GM20431 (cell line): ENCODE measurements around the gene C11orf58.

Experiments
- in situ Hi-C: fragments of 300-500 bp; cut with MseI, MboI; formaldehyde crosslinking; loops from one replicate; pipeline ENCODE4 v1.15.0; 2020; ENCODE audit warnings: low sequenced_read_pairs; ENCODE audit not compliant: unreplicated experiment

Gene C11orf58

DNA sequence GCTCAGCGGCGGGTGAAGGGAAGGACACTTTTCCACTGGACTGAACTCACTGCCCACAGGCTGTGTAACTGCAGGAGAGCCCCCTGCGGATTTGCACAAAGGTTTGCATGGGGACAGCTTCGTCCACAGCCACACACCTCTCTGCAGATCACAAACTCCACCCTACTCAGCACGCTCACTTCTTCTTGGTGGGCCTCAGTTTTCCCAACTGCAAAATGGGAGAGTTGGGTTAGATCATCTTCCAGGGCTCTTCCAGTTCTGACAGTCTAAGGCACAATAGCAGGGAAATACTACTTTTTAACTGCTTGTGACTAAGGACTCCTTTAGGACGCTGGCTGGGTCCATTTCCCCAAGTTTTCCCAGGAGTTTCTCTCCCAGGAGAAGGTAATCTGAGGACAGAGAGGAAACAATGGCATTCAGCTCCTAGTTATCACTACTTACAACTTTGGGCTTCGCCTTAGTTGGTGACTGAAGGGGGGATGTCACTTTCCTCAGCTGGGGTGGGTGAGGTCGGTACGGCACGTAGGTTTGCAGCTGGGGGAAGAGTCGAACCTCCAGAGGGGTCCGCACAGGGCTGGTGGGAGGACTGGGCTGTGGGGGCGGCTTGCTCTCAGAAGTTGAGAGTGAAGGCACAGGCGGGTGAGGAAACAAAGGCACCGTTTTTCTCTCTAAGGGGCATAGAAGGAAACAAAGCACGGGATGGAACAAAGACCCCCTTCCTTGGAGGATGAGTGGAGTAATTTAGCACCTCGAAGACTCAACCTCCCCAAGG is 55.8 kb downstream of the C11orf58 start:
- in situ Hi-C loops: loop anchor here (25.0 kb wide), 1 partner anchor 718 kb away; no protein-coding TSS in a partner anchor

- in situ Hi-C loops: loop anchor here (25.0 kb wide), 1 partner anchor 717 kb away; no protein-coding TSS in a partner anchor
These were observed 56.7 kb downstream of the C11orf58 start for GRCh38 chr11:16795146-16795545.

GRCh38 chr11:16796311-16796710 is 57.9 kb downstream of the C11orf58 start:
- in situ Hi-C loops: loop anchor here (25.0 kb wide), 1 partner anchor 716 kb away; no protein-coding TSS in a partner anchor

GRCh38 chr11:16797776-16798175 is 59.3 kb downstream of the C11orf58 start:
- in situ Hi-C loops: loop anchor here (25.0 kb wide), 1 partner anchor 715 kb away; no protein-coding TSS in a partner anchor

GRCh38 chr11:16799221-16799620 is 60.8 kb downstream of the C11orf58 start:
- in situ Hi-C loops: loop anchor here (25.0 kb wide), 1 partner anchor 713 kb away; no protein-coding TSS in a partner anchor

DNA sequence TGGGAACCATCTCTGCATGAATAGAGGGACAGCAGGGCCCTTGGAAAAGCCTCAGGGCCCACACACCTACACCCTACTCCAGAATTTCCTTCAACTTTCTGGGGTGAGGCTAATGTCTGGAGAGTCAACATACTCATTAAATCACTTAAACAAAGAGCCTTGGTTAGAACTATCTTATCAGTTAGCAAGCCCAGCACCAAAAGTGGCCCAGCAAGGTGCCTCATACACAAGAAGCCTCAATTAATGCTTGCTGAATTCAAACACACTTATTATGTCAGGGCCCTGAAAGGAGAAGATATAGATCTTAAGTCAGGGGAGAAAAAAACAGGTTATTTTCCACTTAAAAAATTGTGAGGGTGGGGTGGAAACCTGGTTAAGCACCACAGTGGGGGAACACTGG is 61.4 kb downstream of the C11orf58 start:
- in situ Hi-C loops: loop anchor here (25.0 kb wide), 1 partner anchor 712 kb away; no protein-coding TSS in a partner anchor

DNA sequence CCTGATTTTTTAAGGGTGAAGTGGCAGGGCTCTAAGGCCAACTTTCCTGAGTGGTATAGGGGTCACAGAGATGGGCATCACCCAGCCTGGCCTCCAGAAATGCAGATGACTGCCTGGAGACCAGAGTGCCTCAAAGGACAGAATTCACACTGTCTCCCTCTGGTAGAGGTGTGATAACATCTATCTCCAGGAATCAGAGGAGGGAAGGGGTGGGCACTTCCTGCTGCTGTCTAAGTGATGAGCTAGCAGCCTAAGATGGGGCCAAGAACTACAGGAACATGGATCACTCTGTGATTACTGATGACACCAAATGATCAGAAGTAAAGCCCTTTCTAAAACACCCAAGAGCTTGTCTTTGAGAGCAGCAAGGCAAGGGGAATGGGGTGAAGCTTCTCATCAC is 61.9 kb downstream of the C11orf58 start:
- in situ Hi-C loops: no loop called here

- in situ Hi-C loops: no loop called here
These were observed 63.0 kb downstream of the C11orf58 start for GRCh38 chr11:16801288-16801980.

GRCh38 chr11:16804104-16804947 is 65.9 kb downstream of the C11orf58 start:
- in situ Hi-C loops: no loop called here

DNA sequence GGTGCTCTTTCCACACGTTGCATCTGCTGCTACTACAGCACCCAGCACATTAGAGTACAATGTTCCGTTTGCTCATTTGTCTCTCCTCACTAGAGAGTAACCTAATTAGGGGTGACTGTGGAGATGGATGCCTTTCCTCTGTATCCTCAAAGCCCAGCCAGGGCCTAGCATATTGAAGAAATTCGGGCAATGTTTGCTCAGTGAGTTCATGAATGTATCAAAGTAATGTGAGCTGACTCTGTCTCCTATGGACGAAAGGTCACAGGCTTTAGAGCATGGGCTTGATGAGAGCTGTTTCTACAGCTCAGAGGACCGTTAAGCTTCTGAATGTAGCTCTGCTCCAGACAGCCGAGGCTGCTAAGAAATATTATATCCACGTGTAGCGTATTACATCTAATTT is 67.5 kb downstream of the C11orf58 start:
- in situ Hi-C loops: no loop called here

GRCh38 chr11:16806791-16807190 is 68.3 kb downstream of the C11orf58 start:
- in situ Hi-C loops: no loop called here

GRCh38 chr11:16807306-16807705 is 68.9 kb downstream of the C11orf58 start:
- in situ Hi-C loops: no loop called here
